SIG-M5 treated with dmso at 0.1 percent for 504 hours (cell line): ENCODE measurements around the gene FNBP1.

Experiments used
- DNase-seq: peaks from one replicate; lab custom pipeline; 2025; ENCODE audit not compliant: unreplicated experiment; lab: John Stamatoyannopoulos, UW

Gene FNBP1

DNA sequence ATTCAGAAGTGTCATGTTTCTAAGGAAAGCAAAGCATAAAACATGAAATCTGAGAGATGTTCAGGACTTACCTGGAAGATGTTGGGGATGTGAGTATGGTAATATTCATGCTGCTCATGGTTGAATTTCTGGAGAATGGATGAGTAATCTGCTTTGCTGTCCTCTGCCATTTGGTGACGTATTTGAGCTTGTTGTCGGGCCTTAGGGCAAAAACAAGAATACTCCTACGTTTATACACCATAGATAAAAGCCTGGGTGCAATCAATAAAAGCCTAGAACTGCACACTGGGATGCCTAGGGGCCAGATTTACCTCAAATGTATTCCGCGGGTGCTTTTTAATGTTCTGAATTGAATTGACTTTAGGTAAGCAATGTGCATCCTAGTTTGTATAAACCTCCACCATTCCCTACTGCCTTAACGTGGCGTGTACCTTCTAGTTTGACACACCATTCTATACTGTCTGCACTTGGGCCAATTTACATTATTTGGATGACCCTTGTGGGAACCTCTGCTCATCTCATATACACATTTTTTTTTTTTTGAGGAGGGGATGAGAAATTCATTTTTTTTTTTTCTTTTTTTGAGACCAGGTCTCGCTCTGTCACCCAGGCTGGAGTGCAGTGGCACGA lies 113.4 kb downstream of the FNBP1 start:
- no peak for DNase-seq

- DNase-seq: peak; percentile 15
Measured at GRCh38 chr9:129923589-129923988, 119.4 kb downstream of the FNBP1 start.

DNA sequence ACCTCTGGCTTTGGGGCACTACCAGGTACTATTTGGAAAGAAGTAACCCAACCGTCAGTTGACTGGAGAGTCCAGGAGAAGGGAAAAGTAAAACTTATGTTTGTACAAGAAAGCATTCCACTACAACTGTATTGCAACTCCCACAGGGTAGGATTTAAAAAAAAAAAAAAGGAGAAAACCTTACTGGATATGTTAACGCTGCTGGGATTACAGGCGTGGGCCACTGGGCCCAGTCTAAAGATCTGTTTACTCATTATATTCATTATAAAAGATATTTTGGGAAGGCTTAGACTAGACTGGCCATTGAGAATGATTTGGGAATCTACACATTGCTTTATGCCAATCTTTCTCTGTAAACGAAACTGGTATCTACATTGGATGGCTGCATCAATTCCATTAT lies 121.1 kb downstream of the FNBP1 start:
- DNase-seq: no peak

DNA sequence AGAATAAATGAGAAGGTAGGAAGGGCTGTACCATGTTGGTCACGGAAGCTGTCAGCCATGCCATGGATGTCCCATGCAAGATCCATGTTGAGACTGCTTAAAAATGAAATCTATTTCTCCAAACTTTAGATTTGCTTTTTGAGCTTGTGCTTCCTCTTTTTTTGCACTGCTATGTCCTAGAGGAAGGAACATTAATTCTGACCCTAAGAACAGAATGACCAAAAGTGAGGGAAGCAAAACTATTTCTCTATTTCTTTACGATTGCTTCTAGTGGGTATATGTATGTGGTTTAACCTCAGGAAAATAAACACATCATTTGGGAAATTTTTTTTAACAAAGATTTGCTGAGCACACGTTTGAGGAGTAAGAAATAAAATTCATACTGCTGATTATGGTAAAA lies 123.1 kb downstream of the FNBP1 start:
- DNase-seq: no peak

GRCh38 chr9:129919277-129919676 lies 123.7 kb downstream of the FNBP1 start:
- no peak for DNase-seq

GRCh38 chr9:129918296-129918950 lies 124.6 kb downstream of the FNBP1 start:
- DNase-seq: no peak

DNA sequence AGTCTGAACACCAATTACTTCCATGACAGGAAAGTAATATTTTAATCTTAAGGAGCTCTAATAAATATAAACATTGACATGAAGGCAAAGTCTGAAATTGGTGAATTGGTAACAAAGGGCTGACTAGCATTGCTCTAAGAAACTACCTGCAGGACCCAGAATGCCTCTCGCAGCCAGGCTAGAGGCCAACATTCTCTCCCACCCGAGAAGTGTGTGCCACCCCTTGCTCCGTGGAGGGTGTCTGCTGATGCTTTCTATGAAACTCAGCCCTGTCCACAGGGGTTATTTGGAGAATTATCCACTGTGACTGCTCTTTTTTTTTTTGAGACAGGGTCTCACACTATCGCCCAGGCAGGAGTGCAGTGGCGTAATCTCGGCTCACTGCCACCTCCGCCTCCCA lies 126.3 kb downstream of the FNBP1 start:
- no peak for DNase-seq

- no peak for DNase-seq
Measured at GRCh38 chr9:129914051-129914450, 128.9 kb downstream of the FNBP1 start.

DNA sequence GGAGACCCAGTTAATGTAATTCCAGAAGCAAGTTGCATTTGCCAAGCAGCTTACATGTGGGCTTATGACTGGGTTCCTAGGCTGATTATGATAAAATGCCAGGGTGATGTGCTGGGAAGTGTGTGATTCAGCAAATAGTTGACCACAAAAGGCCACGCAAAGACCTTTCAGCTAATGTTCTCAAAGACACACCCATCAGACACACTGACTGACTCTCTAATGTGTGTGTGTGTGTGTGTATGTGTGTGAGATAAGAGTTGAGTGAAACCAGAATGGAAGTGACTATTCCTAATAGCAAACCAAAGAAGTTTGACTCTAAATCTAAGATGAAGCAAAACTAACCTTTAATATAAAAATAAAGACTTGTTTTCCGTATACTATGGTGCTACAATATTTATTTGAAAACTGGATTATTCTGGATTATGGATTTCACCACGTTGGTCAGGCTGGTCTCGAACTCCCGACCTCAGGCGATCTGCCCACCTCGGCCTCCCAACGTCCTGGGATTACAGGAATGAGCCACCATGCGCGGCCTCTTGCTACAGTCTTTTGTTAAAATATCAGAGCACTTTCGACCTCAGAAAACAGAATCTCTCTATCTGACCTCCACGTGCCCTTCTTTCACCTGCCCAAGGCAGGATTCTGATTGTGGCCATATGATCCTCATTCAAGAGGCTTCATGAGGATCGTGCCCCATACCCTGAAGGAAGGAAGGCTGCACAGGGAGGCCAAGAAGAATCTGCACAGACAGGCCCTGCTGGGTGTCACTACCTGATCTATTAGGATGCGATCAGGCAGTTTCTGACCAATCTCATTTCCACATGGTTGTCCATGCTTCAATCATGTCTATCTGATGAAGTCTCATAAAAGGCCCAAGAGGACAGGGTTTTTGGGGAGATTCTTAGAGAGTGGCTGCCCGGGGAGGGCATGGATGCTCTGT lies 132.1 kb downstream of the FNBP1 start:
- no peak for DNase-seq

GRCh38 chr9:129909851-129910250 lies 133.1 kb downstream of the FNBP1 start:
- no peak for DNase-seq

DNA sequence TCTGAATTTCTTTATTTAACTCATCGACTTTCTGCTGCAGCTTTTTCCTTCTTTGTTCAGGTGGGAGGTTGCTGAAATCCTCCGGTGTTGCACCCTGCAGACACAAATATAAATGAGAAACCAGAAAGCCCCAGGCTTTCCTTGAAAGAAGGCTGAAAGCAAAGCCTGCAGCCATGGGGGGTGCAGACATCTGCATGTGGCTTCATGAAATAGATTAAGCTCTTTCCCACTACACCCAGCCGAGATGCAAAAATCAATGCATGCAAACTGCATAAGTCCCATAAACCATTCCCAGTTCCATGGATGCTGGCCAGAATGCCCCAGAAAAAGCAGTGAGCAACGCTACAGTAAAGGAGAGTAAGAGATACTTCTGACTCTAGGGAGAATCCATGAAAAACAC lies 134.1 kb downstream of the FNBP1 start:
- no peak for DNase-seq

GRCh38 chr9:129907201-129907600 lies 135.8 kb downstream of the FNBP1 start:
- no peak for DNase-seq

DNA sequence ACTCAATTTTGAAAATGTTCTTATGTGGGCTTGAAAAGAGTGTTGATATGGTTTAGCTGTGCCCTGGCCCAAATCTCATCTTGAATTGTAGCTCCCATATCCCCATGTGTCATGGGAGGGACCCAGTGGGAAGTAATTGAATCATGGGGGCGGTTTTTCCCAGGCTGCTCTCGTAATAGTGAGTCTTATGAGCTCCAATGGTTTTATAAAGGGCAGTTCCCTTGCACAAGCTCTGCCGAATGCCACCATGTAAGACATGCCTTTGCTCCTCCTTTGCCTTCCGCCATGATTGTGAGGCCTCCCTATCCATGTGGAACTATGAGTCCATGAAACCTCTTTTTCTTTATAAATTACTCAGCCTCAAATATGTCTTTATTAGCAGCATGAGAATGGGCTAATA lies 136.7 kb downstream of the FNBP1 start:
- DNase-seq: no peak

- DNase-seq: no peak
Measured at GRCh38 chr9:129904734-129905133, 138.3 kb downstream of the FNBP1 start.

DNA sequence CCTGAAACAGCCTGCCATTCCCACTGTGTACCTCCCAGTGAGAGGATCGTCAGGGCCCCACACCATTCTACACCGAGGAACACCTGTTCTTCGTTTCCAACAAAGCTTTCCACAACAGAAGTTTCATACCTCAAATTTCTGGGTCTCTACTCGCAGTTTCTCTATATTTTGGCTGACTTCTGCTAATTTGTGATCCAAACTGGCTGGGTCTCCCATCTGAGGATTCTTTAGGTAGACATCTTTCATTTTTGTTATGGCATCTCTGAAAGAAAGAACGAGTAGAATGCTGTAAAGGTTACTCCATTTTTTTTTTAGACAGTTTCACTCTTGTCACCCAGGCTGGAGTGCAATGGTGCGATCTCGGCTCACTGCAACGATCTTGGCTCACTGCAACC lies 140.3 kb downstream of the FNBP1 start:
- no peak for DNase-seq

GRCh38 chr9:129901993-129902739 lies 140.8 kb downstream of the FNBP1 start:
- DNase-seq: no peak

- DNase-seq: peak; percentile 14
Measured at GRCh38 chr9:129900263-129901027, 142.5 kb downstream of the FNBP1 start.

GRCh38 chr9:129899620-129900019 lies 143.4 kb downstream of the FNBP1 start:
- no peak for DNase-seq

DNA sequence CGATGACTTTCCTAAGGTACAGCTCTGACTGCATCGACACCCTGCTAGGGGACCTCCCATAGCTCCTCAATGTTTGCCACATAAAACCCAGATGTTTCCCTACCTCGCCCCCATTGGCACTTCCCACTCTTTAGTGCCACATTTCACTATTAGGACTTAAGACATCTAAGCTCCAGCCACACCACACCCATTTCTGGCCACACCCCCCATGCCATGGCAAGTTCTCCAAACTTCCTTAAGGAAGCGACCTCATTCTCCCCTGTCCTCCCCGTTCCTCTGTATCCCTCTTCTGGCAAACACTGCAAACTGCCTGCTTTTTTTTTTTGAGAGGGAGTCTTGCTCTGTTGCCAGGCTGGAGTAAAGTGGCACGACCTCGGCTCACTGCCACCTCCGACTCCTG lies 144.8 kb downstream of the FNBP1 start:
- no peak for DNase-seq

GRCh38 chr9:129897263-129897662 lies 145.7 kb downstream of the FNBP1 start:
- no peak for DNase-seq
